ENCODE results near the gene RIT2.

RIT2 gene

GRCh38 chr18:42948831-42949230 lies 166.7 kb downstream of the RIT2 start:
- no peak overlapping the region for H3K4me3 ChIP-seq (ENCODE audit: low read depth, low read length)
- no peak overlapping the region for H2AFZ ChIP-seq
- no peaks in the 10 kb centered on the region for H3K4me1 ChIP-seq
- no peak overlapping the region for H3K9ac ChIP-seq
- no peak overlapping the region for H3K4me2 ChIP-seq (ENCODE audit: low read length)
- H3K9me3 ChIP-seq (ENCODE audit: control insufficient read depth, low read length) = no peaks in the 10 kb centered on the region
- no peak overlapping the region for H3K27ac ChIP-seq
- TF ChIP-seq, protein P1, sequence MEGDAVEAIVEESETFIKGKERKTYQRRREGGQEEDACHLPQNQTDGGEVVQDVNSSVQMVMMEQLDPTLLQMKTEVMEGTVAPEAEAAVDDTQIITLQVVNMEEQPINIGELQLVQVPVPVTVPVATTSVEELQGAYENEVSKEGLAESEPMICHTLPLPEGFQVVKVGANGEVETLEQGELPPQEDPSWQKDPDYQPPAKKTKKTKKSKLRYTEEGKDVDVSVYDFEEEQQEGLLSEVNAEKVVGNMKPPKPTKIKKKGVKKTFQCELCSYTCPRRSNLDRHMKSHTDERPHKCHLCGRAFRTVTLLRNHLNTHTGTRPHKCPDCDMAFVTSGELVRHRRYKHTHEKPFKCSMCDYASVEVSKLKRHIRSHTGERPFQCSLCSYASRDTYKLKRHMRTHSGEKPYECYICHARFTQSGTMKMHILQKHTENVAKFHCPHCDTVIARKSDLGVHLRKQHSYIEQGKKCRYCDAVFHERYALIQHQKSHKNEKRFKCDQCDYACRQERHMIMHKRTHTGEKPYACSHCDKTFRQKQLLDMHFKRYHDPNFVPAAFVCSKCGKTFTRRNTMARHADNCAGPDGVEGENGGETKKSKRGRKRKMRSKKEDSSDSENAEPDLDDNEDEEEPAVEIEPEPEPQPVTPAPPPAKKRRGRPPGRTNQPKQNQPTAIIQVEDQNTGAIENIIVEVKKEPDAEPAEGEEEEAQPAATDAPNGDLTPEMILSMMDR (IDR thresholded peaks at IDR 0.05) = no peak
- no peaks in the 10 kb centered on the region for H3K79me2 ChIP-seq
- no peaks in the 10 kb centered on the region for H3K27me3 ChIP-seq (ENCODE audit: control insufficient read depth, insufficient read depth, low read length)
- no peaks in the 10 kb centered on the region for H3K36me3 ChIP-seq (ENCODE audit: control insufficient read depth, insufficient read depth, low read length)

GRCh38 chr18:42941860-42942259 lies 173.6 kb downstream of the RIT2 start:
- Histone ChIP-seq H3K9me3 (ENCODE audit: control insufficient read depth, low read length) (no peaks in the 10 kb centered on the region), H3K79me2 (no peaks in the 10 kb centered on the region), H3K9ac (no peak overlapping the region), H3K27ac (no peak overlapping the region), H3K27me3 (ENCODE audit: control insufficient read depth, insufficient read depth, low read length) (no peaks in the 10 kb centered on the region), H3K4me1 (no peaks in the 10 kb centered on the region), H3K4me3 (ENCODE audit: low read depth, low read length) (no peak overlapping the region), H3K4me2 (ENCODE audit: low read length) (no peak overlapping the region), H2AFZ (no peak overlapping the region), H3K36me3 (ENCODE audit: control insufficient read depth, insufficient read depth, low read length) (no peaks in the 10 kb centered on the region)
- TF ChIP-seq, protein P1 (IDR thresholded peaks at IDR 0.05) = no peak

DNA sequence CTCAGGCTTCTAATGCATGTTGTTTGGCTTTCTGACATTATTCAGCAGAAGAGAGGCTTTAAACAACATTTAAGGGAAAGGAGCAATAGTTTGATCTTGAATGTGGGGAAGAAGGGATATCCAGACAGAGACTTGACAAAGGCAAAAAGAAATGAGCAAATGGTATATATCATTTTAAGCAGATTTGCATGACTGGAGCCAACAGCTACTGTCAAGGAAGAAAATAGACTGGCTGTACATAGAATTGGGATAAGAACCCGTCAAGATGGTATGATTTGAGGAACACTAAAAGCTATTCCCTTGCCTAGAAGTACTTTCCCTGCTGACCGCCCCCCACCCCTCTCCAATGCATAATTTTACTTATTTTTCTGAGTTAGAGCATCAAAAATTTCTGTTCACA lies 174.5 kb downstream of the RIT2 start:
- Histone ChIP-seq H3K4me2 (ENCODE audit: low read length) (no peak overlapping the region), H3K79me2 (no peaks in the 10 kb centered on the region), H3K27ac (no peak overlapping the region), H3K9ac (no peak overlapping the region), H2AFZ (no peak overlapping the region), H3K27me3 (ENCODE audit: control insufficient read depth, insufficient read depth, low read length) (no peaks in the 10 kb centered on the region), H3K36me3 (ENCODE audit: control insufficient read depth, insufficient read depth, low read length) (no peaks in the 10 kb centered on the region), H3K4me1 (no peaks in the 10 kb centered on the region), H3K9me3 (ENCODE audit: control insufficient read depth, low read length) (no peaks in the 10 kb centered on the region), H3K4me3 (ENCODE audit: low read depth, low read length) (no peak overlapping the region)
- TF ChIP-seq, protein P1 (IDR thresholded peaks at IDR 0.05) = no peak

- Histone ChIP-seq H3K36me3 (ENCODE audit: control insufficient read depth, insufficient read depth, low read length) (no peaks in the 10 kb centered on the region), H3K9me3 (ENCODE audit: control insufficient read depth, low read length) (no peaks in the 10 kb centered on the region), H3K4me2 (ENCODE audit: low read length) (no peak overlapping the region), H3K27me3 (ENCODE audit: control insufficient read depth, insufficient read depth, low read length) (no peaks in the 10 kb centered on the region), H3K27ac (no peak overlapping the region), H2AFZ (no peak overlapping the region), H3K9ac (no peak overlapping the region), H3K4me1 (no peaks in the 10 kb centered on the region), H3K4me3 (ENCODE audit: low read depth, low read length) (no peak overlapping the region), H3K79me2 (no peaks in the 10 kb centered on the region)
- TF ChIP-seq, protein P1 (IDR thresholded peaks at IDR 0.05) = no peak
These were observed 178.0 kb downstream of the RIT2 start for GRCh38 chr18:42937436-42937835.

DNA sequence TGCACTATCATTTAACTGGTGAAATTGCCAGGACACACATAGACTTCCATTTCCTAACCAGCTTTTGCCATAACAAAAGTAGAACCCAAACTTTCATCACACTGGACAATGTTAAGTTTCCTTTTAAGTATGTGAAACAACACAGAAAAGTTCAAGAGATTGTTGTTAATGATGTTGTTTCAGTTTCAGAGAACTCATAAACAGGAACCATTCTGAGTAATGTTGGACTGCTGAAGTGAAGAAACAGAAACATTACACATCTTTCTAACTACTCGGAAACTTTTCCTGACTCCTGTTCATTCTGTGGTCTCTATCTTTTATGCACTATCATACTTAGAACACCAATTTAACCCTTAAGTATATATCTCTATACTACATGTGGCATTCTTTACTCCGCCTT lies 179.2 kb downstream of the RIT2 start:
- H3K4me2 ChIP-seq (ENCODE audit: low read length) = no peak overlapping the region
- H3K4me1 ChIP-seq = no peaks in the 10 kb centered on the region
- H3K9ac ChIP-seq = no peak overlapping the region
- H2AFZ ChIP-seq = no peak overlapping the region
- TF ChIP-seq, protein P1 (IDR thresholded peaks at IDR 0.05) = no peak
- no peaks in the 10 kb centered on the region for H3K79me2 ChIP-seq
- no peak overlapping the region for H3K27ac ChIP-seq
- no peaks in the 10 kb centered on the region for H3K36me3 ChIP-seq (ENCODE audit: control insufficient read depth, insufficient read depth, low read length)
- H3K27me3 ChIP-seq (ENCODE audit: control insufficient read depth, insufficient read depth, low read length) = no peaks in the 10 kb centered on the region
- no peaks in the 10 kb centered on the region for H3K9me3 ChIP-seq (ENCODE audit: control insufficient read depth, low read length)
- no peak overlapping the region for H3K4me3 ChIP-seq (ENCODE audit: low read depth, low read length)
